ENCODE results near the gene CREB3L2.

The CREB3L2 gene

GRCh38 chr7:137891016-137891655, 110.8 kb downstream of the CREB3L2 start:
- no peaks in the 10 kb centered on the region for H3K9me3 Mint-ChIP-seq (ENCODE audit: low read depth)
- H3K27ac Mint-ChIP-seq: no peak overlapping the region
- no peak overlapping the region for H3K4me3 Mint-ChIP-seq
- H3K27me3 Mint-ChIP-seq: no peaks in the 10 kb centered on the region
- H3K4me1 Mint-ChIP-seq (ENCODE audit: low read depth): no peaks in the 10 kb centered on the region
- H3K36me3 Mint-ChIP-seq: peaks cover 15% of the 10 kb centered on the region

GRCh38 chr7:137890449-137890921, 111.4 kb downstream of the CREB3L2 start:
- H3K4me1 Mint-ChIP-seq (ENCODE audit: low read depth): no peaks in the 10 kb centered on the region
- no peaks in the 10 kb centered on the region for H3K27me3 Mint-ChIP-seq
- H3K36me3 Mint-ChIP-seq: peaks cover 11% of the 10 kb centered on the region
- H3K27ac Mint-ChIP-seq: no peak overlapping the region
- H3K9me3 Mint-ChIP-seq (ENCODE audit: low read depth): no peaks in the 10 kb centered on the region
- H3K4me3 Mint-ChIP-seq: no peak overlapping the region

- Mint-ChIP-seq H3K9me3 (ENCODE audit: low read depth) (no peaks in the 10 kb centered on the region), H3K36me3 (peaks cover 16% of the 10 kb centered on the region), H3K4me1 (ENCODE audit: low read depth) (no peaks in the 10 kb centered on the region), H3K27ac (no peak overlapping the region), H3K27me3 (no peaks in the 10 kb centered on the region), H3K4me3 (no peak overlapping the region)
Measured at GRCh38 chr7:137888241-137888640, 113.6 kb downstream of the CREB3L2 start.

- Mint-ChIP-seq H3K4me3 (no peak overlapping the region), H3K4me1 (ENCODE audit: low read depth) (no peaks in the 10 kb centered on the region), H3K9me3 (ENCODE audit: low read depth) (no peaks in the 10 kb centered on the region), H3K36me3 (peaks cover 24% of the 10 kb centered on the region), H3K27ac (no peak overlapping the region), H3K27me3 (no peaks in the 10 kb centered on the region)
Measured at GRCh38 chr7:137886746-137887145, 115.1 kb downstream of the CREB3L2 start.

DNA sequence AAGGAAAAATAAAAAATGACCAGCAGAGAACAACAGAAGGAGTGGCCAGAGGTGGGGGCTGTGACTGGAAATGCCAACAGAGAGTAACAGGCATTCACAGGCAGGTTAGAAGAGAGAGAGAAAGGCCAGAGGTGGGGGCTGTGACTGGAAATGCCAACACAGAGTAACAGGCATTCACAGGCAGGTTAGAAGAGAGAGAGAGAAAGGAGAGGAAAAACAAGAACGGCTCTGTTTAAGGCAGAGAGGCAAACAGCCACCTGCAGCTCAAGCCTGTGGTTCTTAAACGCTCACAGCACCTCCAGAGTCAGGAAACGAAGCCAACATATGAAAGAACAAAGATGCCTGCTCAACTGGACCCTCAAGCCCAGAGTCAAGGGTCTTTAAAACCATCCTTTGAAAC, 115.6 kb downstream of the CREB3L2 start:
- Mint-ChIP-seq H3K27me3 (no peaks in the 10 kb centered on the region), H3K27ac (no peak overlapping the region), H3K36me3 (peaks cover 26% of the 10 kb centered on the region), H3K9me3 (ENCODE audit: low read depth) (no peaks in the 10 kb centered on the region), H3K4me1 (ENCODE audit: low read depth) (no peaks in the 10 kb centered on the region), H3K4me3 (no peak overlapping the region)

DNA sequence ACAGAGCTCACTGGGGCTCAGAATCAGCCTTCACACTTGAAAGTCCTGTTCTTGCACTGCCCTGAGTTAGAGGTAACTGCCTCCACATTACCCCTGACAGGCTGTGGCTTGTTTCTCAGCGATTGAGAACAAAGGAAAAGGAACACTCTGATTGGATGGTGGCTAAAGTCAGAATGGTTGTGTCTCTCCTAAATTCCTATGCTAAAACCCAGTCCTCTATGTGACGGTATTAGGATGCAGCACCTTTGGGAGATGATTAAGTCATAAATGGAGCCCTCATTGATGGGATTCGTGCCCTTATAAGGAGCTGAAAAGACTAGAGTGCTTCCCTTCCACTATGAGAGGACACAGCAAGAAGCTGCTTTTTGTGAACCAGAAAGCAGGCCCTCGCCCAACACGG, 116.2 kb downstream of the CREB3L2 start:
- Mint-ChIP-seq H3K4me1 (ENCODE audit: low read depth) (no peaks in the 10 kb centered on the region), H3K9me3 (ENCODE audit: low read depth) (no peaks in the 10 kb centered on the region), H3K36me3 (peaks cover 22% of the 10 kb centered on the region), H3K4me3 (no peak overlapping the region), H3K27ac (no peak overlapping the region), H3K27me3 (no peaks in the 10 kb centered on the region)

GRCh38 chr7:137882806-137883205, 119.1 kb downstream of the CREB3L2 start:
- Mint-ChIP-seq H3K36me3 (peaks cover 30% of the 10 kb centered on the region), H3K4me1 (ENCODE audit: low read depth) (no peaks in the 10 kb centered on the region), H3K27ac (no peak overlapping the region)

DNA sequence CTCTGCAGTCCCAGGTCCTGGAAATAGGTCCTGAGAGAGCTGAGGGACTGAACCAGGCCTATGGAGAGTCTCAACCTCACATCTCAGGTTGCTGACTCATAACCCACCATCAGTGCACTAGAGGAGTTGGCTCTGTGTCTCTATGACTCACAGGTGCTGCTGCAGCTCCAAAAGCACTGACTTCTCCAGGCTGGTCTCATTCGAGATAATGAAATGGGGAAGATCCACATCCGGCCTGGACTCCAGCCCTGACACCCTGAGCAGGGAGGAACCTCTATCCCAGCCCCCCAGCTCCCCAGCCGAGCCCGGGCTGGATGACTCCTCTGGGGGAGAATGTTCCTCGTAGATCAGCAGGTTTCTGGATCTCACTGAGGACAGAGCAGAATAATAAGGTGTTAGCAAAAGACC, 119.6 kb downstream of the CREB3L2 start:
- Mint-ChIP-seq H3K36me3 (peaks cover 30% of the 10 kb centered on the region), H3K9me3 (ENCODE audit: low read depth) (no peaks in the 10 kb centered on the region), H3K4me3 (no peak overlapping the region)

More at GRCh38 chr7:137882806-137883205, 119.1 kb downstream of the CREB3L2 start:
- H3K4me3 Mint-ChIP-seq: no peak overlapping the region
- no peaks in the 10 kb centered on the region for H3K27me3 Mint-ChIP-seq
- H3K9me3 Mint-ChIP-seq (ENCODE audit: low read depth): no peaks in the 10 kb centered on the region

DNA sequence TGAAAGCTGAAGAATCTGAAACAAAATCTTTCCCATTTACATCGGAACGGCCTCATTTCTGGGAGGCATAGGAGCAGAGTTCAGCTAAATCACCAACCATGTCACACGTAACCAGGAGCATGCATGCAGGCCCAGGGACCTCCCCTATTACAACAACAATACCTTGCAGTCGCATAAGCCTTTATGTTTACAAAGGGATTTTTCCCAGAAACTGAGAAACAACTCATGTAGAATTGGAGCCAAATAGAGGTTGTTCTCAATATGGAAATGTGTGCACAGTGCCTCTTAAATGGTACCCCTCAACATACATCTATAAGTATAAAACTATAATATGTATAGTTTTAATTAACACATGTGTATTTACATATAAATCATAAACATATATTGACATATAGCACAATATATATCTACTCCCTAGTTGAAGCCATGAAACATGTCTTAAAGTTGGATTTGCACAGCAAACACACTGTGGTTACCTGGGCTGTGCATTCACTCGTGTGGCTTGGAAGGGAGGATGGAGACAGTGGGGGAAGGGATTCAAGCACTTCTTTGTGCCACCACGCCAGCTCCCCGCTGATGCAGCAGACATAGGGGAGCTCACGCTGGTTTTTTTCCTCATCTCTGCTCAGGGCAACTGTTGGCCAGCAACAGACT, 120.2 kb downstream of the CREB3L2 start:
- Mint-ChIP-seq H3K4me1 (ENCODE audit: low read depth) (no peaks in the 10 kb centered on the region), H3K27ac (no peak overlapping the region), H3K4me3 (no peak overlapping the region), H3K27me3 (no peaks in the 10 kb centered on the region), H3K36me3 (peaks cover 32% of the 10 kb centered on the region), H3K9me3 (ENCODE audit: low read depth) (no peaks in the 10 kb centered on the region)

More for the DNA sequence above, 119.6 kb downstream of the CREB3L2 start:
- Mint-ChIP-seq H3K27me3 (no peaks in the 10 kb centered on the region), H3K4me1 (ENCODE audit: low read depth) (no peaks in the 10 kb centered on the region), H3K27ac (no peak overlapping the region)

DNA sequence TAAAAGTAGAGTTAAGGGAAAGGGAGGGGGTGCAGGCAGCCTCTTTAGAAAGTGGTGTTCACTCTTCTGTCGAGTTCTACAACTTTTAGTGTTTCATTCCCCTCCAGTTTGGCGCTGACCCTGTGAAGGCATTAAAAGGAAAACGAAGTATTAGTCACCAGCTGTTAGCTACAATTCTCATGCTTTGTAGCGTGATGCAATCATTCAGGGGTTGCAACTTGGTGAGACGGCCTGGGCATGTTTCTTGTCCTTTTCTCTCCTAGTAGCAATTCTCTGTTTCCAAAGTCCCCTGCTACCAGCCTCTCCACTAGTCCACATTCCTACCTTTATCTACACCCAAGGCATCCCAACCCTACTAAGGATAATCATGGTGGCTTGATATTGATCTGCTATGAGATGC, 121.5 kb downstream of the CREB3L2 start:
- Mint-ChIP-seq H3K9me3 (ENCODE audit: low read depth) (no peaks in the 10 kb centered on the region), H3K36me3 (peaks cover 32% of the 10 kb centered on the region), H3K27me3 (no peaks in the 10 kb centered on the region), H3K4me1 (ENCODE audit: low read depth) (no peaks in the 10 kb centered on the region), H3K27ac (no peak overlapping the region), H3K4me3 (no peak overlapping the region)

GRCh38 chr7:137879357-137880158, 122.3 kb downstream of the CREB3L2 start:
- Mint-ChIP-seq H3K9me3 (ENCODE audit: low read depth) (no peaks in the 10 kb centered on the region), H3K4me3 (no peak overlapping the region), H3K27me3 (no peaks in the 10 kb centered on the region), H3K4me1 (ENCODE audit: low read depth) (no peaks in the 10 kb centered on the region), H3K36me3 (peaks cover 33% of the 10 kb centered on the region), H3K27ac (no peak overlapping the region)

DNA sequence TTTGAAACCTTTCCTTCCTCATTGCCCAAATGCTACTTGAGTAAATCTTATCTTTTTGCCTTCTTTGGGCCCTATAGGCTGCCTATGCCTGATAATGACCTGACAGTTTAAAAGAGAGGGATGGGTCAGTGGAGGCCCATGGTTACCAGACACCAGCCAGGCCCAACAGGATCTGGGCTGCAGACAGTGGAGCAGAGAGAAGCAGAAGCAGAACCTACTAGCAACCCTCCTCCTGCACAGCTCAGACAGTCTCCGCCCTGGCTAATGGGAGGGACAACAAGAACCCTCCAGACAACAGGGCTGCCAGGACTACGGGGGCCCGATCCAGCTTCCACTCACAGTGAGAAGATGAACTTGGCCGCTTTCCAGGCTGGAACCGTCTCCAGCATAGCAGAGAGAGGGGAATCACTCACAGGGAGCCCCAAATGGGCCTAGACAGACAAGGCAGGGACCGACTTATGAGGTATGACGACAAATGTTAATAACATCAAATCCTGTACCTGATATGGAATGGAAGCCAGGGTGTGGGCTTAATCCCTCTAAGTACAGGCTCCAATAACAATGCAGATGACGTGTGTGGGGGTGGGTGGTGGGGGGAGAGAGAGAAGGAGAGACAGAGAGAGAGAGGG, 123.4 kb downstream of the CREB3L2 start:
- peaks cover 29% of the 10 kb centered on the region for H3K36me3 Mint-ChIP-seq
- H3K27ac Mint-ChIP-seq: no peak overlapping the region
- no peaks in the 10 kb centered on the region for H3K27me3 Mint-ChIP-seq
- H3K9me3 Mint-ChIP-seq (ENCODE audit: low read depth): no peaks in the 10 kb centered on the region
- H3K4me1 Mint-ChIP-seq (ENCODE audit: low read depth): peaks cover 5% of the 10 kb centered on the region
- H3K4me3 Mint-ChIP-seq: no peak overlapping the region

GRCh38 chr7:137877027-137877675, 124.7 kb downstream of the CREB3L2 start:
- Mint-ChIP-seq H3K36me3 (peaks cover 23% of the 10 kb centered on the region), H3K9me3 (ENCODE audit: low read depth) (no peaks in the 10 kb centered on the region), H3K4me3 (no peak overlapping the region), H3K27me3 (no peaks in the 10 kb centered on the region), H3K27ac (no peak overlapping the region), H3K4me1 (ENCODE audit: low read depth) (peaks cover 6% of the 10 kb centered on the region)

DNA sequence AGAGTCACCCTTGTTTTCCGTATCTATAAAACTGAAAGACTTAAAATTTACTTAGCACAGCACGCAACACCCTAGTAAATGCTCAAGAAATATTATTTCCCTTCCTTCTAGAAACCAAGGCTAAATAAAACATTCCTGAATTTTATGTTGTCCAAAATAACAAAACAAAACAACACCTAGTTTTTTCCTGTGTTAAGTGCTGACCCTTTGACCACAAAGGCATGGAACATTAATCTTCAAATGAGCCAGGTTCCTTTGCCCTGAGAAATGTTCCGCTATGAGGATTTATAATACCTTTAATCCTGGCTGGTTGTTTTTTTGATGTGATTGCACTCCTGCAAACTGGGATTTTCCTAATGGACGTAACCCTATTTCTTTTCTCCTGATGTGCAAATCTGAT, 126.1 kb downstream of the CREB3L2 start:
- H3K4me1 Mint-ChIP-seq (ENCODE audit: low read depth): peaks cover 6% of the 10 kb centered on the region
- peaks cover 21% of the 10 kb centered on the region for H3K36me3 Mint-ChIP-seq
- H3K9me3 Mint-ChIP-seq (ENCODE audit: low read depth): no peaks in the 10 kb centered on the region
- no peaks in the 10 kb centered on the region for H3K27me3 Mint-ChIP-seq
- no peak overlapping the region for H3K27ac Mint-ChIP-seq
- H3K4me3 Mint-ChIP-seq: no peak overlapping the region
